HG02938 (cell line): ENCODE results near the gene CACNA1C.

ENCODE experiments used
- ATAC-seq: cut with Tn5 transposase; IDR thresholded peaks from one replicate; pipeline ENCODE4 v1.9.1; 2021; ENCODE audit warnings: mild to moderate bottlenecking, moderate library complexity; ENCODE audit not compliant: unreplicated experiment

The CACNA1C gene

GRCh38 chr12:2334271-2334670 lies 281.5 kb downstream of the CACNA1C start:
- ATAC-seq, result no peak

DNA sequence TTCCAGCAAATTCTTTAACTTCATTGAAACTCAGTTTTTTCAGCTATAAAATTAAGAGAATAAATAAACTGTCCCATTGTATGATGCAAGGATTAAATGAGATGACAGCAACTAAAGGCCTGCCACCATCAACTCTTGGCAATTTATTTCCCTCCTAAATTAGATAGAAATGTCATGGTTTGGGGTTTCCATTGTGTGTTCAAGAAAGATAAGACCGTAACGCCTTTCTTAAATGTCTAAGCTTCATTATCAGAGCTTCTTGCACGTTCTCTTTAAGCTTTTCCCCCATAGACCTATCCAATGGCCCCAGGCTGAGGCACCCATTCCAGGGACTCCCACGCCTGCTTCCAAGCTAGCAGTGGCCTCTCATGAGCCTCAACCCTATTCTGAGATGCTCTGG lies 281.9 kb downstream of the CACNA1C start:
- ATAC-seq, result no peak

- no peak for ATAC-seq
These were observed 282.3 kb downstream of the CACNA1C start for GRCh38 chr12:2335109-2335508.

GRCh38 chr12:2335513-2335912 lies 282.7 kb downstream of the CACNA1C start:
- no peak for ATAC-seq

GRCh38 chr12:2335916-2336315 lies 283.1 kb downstream of the CACNA1C start:
- ATAC-seq, result no peak

DNA sequence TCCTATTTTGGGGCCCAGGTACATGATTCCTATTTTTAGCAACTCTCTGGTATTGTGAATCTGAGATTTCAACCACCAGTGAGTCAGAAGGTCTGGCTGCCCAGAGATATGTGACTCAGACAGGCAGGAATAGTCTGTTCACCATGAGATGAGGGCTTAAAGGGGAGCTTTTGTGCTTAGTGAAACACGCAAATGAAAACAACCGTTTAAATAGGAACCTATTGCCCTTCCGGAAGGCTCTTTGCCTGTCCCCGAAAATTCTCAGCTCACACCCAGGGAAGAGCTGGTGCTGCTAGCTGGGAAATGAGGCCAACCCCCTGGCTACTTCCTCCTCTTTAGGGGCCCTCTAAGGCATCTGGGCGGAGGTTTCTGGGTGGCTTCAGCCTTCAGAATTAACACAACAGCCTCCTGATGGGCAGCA lies 283.6 kb downstream of the CACNA1C start:
- ATAC-seq, result peak; percentile 90

GRCh38 chr12:2337031-2338010 lies 284.5 kb downstream of the CACNA1C start:
- no peak for ATAC-seq

GRCh38 chr12:2338381-2338780 lies 285.6 kb downstream of the CACNA1C start:
- no peak for ATAC-seq

DNA sequence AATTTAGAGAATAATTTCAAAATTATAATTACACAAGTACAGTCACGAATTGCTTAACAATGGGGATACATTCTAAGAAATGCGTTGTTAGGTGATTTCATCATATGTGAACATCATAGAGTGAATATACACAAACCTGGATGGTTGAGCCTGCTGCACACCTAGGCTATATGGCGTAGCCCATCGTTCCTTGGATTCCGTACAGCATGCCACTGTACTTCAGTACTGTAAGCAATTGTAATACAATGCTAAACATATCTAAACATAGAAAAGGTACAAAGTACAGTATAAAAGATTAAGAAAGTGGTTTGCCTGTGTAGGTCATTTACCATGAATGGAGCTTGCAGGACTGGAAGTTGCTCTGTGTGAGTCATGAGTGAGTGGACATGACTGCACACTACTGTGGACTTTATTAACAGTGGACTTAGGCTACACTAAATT lies 286.2 kb downstream of the CACNA1C start:
- ATAC-seq, result no peak

DNA sequence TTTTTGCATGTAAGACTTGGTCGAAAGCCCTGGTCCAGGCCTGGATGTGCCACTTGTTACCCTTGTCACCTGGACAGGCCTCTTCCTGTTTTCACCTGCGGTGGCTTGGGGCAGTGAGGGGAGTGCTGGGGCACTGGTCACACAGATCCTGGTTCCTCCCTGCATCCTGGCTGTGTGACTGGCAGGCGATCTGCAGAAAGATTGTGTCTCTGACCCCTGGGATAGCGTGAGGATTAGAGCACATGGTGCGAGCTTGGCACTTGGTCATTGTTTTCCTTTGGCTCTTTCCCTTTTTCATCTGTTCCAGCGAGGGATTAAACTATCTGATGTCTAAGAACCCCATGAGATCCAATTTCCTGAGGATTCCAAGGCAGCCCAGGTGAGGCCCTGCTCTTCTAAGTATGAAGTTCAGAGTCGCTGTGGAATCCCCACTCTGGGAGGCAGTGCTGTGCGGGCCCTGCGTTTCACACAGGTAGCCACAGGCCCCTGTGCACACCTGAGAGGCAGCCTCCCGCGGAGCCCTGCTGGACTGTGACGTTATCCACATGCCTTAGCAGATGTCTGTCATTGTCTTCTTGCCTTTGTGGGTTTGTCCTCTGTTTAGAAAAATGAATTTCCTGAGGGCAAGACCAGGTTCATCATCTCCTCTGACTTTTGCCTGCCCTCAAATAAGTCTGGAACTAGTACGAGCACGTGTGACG lies 288.4 kb downstream of the CACNA1C start:
- ATAC-seq, result no peak

- ATAC-seq, result no peak
These were observed 289.1 kb downstream of the CACNA1C start for GRCh38 chr12:2341871-2342270.

DNA sequence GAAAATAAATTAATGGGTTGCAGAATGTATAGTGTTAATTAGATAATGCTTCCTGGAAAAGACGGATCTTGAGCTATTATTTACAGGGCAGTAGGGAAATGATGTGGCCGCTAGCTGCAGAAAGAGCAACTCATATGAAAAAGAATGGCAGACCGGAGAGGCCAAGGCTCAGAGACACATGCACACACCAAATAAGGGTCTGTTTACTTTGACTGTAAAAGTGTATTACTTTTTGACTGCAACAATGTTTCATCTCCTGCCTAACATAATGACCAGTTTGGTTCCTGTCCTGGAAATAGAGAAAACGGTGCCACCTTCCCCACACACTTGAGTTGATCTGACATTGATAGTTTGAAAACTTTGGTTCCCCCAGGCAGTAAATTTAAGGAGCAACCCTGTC lies 290.9 kb downstream of the CACNA1C start:
- ATAC-seq, result no peak

GRCh38 chr12:2344476-2344875 lies 291.7 kb downstream of the CACNA1C start:
- no peak for ATAC-seq

DNA sequence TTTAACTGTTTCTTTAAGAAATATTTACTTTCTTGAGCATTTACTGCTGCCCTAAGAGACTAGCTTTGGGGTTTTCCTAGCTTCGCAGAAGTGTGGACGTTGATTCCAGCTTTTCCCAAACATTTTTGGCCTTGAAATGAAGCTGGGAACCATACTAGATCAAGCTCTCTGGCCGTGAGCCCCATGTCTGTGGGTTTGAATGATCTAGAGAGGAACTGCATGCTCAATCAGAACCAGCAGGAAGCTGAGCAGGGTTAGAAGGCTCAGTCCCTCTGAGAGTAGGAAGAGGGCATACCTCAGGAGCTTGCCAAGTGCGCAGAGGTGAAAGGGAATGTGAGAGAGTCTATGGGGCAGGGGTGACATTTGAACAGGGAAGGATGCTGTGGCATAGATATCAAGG lies 292.1 kb downstream of the CACNA1C start:
- ATAC-seq, result no peak

DNA sequence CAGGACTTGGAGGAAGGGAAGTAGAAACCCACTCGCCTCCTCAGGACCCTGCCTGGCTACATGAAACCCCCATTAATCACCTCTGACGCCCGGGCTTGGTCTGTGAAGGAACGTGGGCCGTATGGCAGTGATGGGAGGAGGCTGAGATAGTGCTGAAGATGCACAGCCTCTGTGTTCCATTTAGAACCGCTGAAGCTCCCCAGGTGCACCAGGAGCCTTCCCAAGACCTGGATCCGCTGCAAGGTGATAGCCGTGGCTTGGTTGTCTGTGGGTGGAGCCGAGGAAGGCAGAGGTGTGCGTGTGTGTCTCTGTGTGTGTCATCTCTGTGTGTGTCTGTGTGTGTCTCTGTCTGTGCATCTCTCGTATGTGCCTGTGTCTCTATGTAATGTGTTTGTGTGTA lies 293.1 kb downstream of the CACNA1C start:
- ATAC-seq, result no peak

DNA sequence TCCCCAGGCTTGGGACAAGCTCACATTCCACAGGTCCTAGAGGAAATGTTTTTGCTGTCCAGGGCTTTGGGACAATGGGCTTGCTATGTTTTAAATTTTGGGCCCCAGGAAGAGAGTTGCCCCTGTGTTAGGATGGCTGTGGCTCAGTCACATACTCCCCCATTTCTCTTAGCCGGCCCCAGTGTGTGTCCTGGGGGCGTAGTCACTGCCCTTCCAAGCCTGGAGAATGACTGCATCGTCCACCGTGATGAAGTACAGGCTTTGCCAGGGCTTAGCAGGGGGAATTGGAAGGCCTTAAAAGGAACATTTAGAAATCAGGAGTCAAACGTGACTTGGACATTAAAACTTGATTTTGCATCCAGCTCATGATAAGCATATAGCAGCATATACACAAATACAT lies 293.6 kb downstream of the CACNA1C start:
- ATAC-seq, result no peak

DNA sequence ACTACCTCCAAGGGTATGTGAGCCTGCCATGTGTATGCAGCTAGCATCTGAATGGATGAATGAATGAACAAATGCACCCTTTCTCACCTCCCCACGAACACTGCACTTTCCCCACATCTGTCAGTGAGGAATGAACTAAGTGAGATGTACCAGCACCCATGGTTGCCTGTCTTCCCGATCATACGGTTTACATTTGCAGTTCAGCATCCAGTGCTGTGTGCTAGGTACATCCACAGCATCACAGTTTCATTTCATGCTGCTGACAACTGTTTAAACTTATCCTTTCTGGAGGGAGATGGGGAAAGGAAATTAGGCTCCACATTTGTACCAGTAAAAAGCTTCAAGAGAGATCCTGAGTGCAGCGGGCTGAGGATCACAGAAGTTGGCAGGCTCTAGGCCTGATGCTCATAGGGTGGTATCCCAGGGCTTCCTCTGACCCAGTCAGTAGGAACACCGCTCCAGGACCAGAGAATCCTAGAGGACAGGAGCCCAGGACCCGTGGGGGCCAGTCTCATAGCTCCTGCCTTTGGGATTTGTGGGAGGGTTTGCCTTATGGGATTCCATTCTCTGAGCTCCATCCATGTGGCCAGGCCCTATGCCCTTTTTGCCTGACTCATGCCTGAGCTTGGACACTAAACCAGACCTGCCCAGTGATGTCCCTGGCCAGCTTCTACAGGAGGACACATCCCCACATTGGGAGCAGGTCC lies 294.5 kb downstream of the CACNA1C start:
- ATAC-seq, result no peak

DNA sequence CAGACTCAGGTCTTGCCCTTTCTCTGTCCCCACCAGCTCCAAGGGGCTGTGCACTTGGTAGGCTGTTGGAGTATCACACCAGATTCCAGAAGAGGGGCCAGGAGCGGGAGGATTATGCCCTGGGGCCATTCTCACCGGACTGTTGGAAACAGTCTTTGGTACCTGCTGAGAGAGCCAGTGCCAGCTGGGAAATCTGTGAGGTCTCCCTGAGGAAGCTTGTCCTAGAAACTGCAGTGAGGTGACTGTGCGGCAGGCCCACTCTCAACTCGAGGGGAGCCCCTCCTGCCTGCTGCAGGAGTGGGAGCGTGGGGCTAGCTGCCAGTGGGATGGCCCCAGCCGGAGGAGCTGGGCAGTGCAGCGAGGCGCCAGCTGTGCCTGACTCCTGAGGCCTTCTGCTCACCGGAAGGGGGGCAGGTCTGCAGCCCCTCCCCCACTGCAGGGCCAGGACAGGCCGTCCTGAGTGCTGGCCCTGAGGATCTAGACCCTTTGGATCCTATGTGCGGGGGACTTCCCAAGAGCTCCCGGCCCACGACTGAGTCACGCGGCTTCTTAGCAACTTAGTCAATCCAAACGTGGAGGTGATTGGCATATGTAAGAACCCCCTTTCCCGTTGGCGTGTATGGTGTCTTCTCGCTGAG lies 295.2 kb downstream of the CACNA1C start:
- ATAC-seq, result no peak

- ATAC-seq, result no peak
These were observed 295.7 kb downstream of the CACNA1C start for GRCh38 chr12:2348482-2348852.

GRCh38 chr12:2351161-2351560 lies 298.4 kb downstream of the CACNA1C start:
- no peak for ATAC-seq

DNA sequence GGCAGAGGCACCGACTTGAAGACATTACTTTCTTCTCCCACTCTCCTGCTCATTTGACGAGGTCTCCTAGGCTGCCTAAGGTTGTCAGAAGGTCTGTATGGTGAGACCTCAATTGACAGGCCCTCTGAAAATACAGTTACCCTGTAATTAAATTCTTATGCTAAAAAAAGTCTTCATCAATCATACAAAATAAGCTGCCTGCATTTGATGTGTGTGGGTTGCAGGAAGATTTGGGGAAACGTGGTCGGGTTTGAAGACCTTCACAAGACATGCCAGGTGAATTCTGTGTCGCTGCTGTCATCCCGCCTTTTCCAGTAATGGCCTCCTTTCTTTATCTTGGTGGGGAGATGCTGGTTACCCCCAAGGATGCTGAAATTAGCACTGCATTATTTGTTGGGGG lies 299.4 kb downstream of the CACNA1C start:
- no peak for ATAC-seq
